Colonic mucosa (tissue), 4 donors: ENCODE results near the gene ASPDH. TPM values are rescaled to one million over a fixed set of nuclear protein-coding genes. Genes with fewer than 3 reads are reported as not detected.

Source experiments
- DNase-seq: peaks from one replicate; pipeline ENCODE4 v3.0.0-alpha.2; 2020
- H3K27ac ChIP-seq: fragments of 200-600 bp; one replicate; pipeline ENCODE4 v1.8.0; 2021
- H3K27me3 ChIP-seq: fragments of 200-600 bp; one replicate; pipeline ENCODE4 v1.8.0; 2021
- H3K36me3 ChIP-seq: fragments of 200-600 bp; one replicate; pipeline ENCODE4 v1.8.0; 2021
- H3K4me1 ChIP-seq: fragments of 200-600 bp; one replicate; pipeline ENCODE4 v1.8.0; 2021; ENCODE audit warnings: mild to moderate bottlenecking
- H3K4me3 ChIP-seq: fragments of 200-600 bp; one replicate; pipeline ENCODE4 v1.8.0; 2021
- H3K9ac ChIP-seq, 2 donors: one replicate each; pipeline ENCODE4 v1.7.0; 2013; ENCODE audit warnings: control low read depth in 2 of 2, low read depth in 2 of 2, low read length in 2 of 2
- H3K9me3 ChIP-seq: fragments of 200-600 bp; one replicate; pipeline ENCODE4 v1.8.0; 2021
- CTCF ChIP-seq: fragments of 200-600 bp; IDR thresholded peaks from one replicate; pipeline ENCODE4 v1.8.0; 2022; ENCODE audit warnings: antibody characterized with exemption, mild to moderate bottlenecking
- intact Hi-C: fragments of 100-400 bp; cut with DNase I; formaldehyde crosslinking; loops from one replicate; pipeline ENCODE4 v1.14.1; 2022
- total RNA-seq, 2 donors: library from RNA; stranded (reverse); fragmentation: NEBNext Ultra II Directional in 1 of 2; extraction: Animal tissue kit (Norgen Biotek cat#: 25700) in 1 of 2; gene quantifications; one replicate each; pipeline ENCODE4 v1.2.1, GENCODE V29; 2021
- donor health status: healthy.
- donor health status: DM: no; HTN: no; CAD: no.
- donor health status: DM: no; HTN: no; CAD: no.

Gene ASPDH
- total RNA-seq, 2 donors from 2014 or later: not detected

DNA sequence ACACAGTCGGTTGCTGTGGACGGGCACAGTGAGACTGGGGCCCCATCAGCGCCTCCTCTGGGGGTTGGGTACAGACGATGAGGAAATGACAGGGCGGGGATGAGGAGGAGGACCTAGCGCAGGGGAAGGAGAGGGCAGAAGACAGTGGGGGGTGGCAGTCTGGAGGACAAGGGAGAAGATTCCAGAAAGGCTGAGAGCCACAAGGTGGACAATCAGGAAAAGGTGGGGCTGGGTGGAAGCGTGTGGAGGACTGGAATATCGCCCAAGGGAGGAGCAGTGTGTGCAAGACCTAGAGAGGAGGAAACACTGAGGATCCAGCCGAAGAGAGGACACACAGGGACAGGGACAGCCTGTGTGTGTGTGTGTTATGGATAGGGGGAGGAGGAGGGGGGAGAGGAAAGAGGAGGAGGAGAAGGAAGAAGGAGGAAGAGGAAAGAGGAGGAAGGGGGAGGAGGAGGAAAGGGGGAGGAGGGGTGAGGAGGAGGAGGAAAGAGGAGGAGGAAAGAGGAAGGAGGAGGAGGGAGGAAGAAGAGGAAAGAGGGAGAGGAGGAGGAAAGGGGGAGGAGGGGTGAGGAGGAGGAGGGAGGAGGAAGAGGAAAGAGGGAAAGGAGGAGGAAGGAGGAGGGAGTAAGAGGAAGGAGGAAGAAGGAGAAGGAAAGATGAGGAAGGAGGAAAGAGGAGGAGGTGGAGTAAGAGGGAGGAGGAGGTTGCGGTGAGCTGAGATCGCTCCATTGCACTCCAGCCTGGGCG, 21.2 kb downstream of the ASPDH start:
- H3K9me3 ChIP-seq: no peaks in the 10 kb centered on the region
- no peak for TF ChIP-seq CTCF
- no peak overlapping the region for H3K9ac ChIP-seq
- no peak overlapping the region for H3K4me3 ChIP-seq
- no peak overlapping the region for H3K27ac ChIP-seq
- H3K27me3 ChIP-seq: no peaks in the 10 kb centered on the region
- DNase-seq: no peak
- H3K36me3 ChIP-seq: no peaks in the 10 kb centered on the region
- intact Hi-C loops: no loop called here
- H3K4me1 ChIP-seq: no peaks in the 10 kb centered on the region

GRCh38 chr19:50490991-50491472, 22.7 kb downstream of the ASPDH start:
- Histone ChIP-seq H3K4me1 (no peaks in the 10 kb centered on the region), H3K27me3 (no peaks in the 10 kb centered on the region), H3K36me3 (no peaks in the 10 kb centered on the region), H3K4me3 (no peak overlapping the region), H3K9me3 (no peaks in the 10 kb centered on the region), H3K9ac (no peak overlapping the region), H3K27ac (no peak overlapping the region)
- DNase-seq: no peak
- no peak for TF ChIP-seq CTCF
- intact Hi-C loops: no loop called here

DNA sequence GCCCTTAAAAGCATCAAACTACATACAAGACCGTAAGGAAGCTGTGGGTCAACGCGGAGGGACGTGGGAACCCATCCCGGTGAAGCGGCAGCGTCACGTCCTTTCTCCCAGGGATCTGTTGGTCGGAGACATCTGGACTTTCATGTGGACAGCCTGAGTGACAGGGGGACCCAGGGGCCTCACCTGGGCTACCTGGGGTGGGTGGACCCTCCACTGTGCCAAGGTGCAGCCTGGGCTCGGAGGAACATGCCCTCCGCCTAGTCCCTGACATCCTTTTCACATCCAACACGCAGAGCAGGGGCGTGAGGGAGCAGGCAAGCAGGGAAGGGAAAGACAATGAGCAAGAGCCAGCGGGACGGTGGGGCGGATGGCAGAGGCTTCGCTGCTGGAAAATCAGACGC, 23.3 kb downstream of the ASPDH start:
- DNase-seq: no peak

DNA sequence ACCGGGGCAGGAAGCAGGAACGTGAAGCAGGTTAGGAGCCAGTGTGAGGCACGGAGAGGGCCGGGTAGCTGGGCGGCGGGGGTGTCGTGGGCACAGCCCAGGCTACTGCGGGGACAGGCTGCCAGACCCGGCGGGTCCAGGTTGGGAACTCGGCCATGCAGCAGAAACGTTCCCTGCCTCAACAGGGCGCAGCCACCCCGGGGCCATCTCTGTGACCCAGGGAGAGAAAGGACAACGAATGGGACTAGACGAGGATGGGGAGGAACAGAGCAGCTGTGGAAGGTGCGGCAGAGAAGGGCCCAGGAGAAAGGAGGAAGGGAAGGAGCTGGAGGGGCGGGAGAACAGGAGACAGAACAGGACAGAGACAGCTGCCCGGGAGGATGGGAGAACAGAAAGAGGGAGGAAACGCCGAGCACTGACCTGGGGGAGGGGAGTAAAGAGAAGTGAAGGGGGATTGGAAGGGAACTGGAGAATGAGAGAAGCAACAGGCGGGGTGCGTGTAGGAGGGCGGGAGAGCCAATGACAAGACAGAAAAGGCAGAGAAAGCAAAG, 24.2 kb downstream of the ASPDH start:
- H3K27ac ChIP-seq: no peak overlapping the region
- TF ChIP-seq CTCF: no peak
- H3K4me1 ChIP-seq: no peaks in the 10 kb centered on the region
- intact Hi-C loops: no loop called here
- H3K9ac ChIP-seq: no peak overlapping the region
- no peaks in the 10 kb centered on the region for H3K36me3 ChIP-seq
- no peak overlapping the region for H3K4me3 ChIP-seq
- no peaks in the 10 kb centered on the region for H3K27me3 ChIP-seq
- DNase-seq: no peak
- no peaks in the 10 kb centered on the region for H3K9me3 ChIP-seq

More for the DNA sequence above, 23.3 kb downstream of the ASPDH start:
- Histone ChIP-seq H3K9ac (no peak overlapping the region), H3K4me3 (no peak overlapping the region), H3K27ac (no peak overlapping the region), H3K36me3 (no peaks in the 10 kb centered on the region), H3K4me1 (no peaks in the 10 kb centered on the region), H3K27me3 (no peaks in the 10 kb centered on the region), H3K9me3 (no peaks in the 10 kb centered on the region)
- no peak for TF ChIP-seq CTCF
- intact Hi-C loops: no loop called here

DNA sequence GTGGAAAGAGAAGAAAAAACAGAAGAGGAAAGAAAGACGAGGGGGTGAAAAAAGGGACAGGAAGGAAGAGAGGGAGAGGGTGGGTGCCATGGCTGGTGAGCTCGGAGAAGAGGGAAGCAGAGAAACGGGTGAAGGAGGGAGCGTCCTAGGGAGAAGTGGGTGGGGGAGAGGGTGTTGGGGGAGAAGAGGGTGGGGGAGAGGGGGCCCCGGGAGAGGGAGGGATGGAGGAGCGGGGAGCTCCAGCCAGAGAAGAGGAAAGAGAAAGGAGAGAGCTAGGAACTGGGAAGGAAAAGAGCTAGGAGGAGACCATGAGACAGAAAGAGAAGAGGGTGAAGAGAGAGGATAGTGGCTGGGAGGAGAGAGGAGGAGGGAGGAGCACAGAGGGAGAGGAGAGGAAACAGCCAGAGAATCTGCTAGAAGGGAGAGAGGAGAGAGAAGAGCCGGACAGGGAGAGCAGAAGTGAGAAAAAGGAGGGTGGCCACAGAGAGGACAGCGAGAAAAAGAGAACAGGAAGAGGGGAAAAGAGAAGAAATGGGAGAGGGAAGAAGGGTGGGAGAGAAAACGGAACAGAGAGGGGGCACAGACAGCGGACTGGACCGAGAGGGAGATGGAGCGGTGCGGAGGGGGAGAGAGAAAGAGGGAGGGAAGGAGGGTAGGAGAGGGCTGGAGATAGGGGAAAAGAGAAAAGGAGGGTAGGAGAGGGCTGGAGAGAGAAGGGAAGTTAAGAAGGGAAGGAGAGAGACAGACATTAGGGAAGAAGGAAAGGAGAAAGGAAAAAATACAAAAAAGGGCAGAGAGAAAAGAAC, 25.1 kb downstream of the ASPDH start:
- Histone ChIP-seq H3K4me1 (no peaks in the 10 kb centered on the region), H3K4me3 (no peak overlapping the region), H3K9me3 (no peaks in the 10 kb centered on the region), H3K27me3 (no peaks in the 10 kb centered on the region), H3K9ac (no peak overlapping the region), H3K36me3 (no peaks in the 10 kb centered on the region), H3K27ac (no peak overlapping the region)
- no peak for DNase-seq
- intact Hi-C loops: no loop called here
- no peak for TF ChIP-seq CTCF
